ENCODE measurements around the gene ZDHHC9.
A peak's percentile ranks its signal among the peaks of the same experiment; 100 is the strongest.
"Not testable (repeated sequence)": the region's sequence is repeated elsewhere in the genome, so short reads cannot be mapped to it uniquely, and the experiment has no call there.

ZDHHC9 gene

GRCh38 chrX:129843459-129844306 lies at the start of gene ZDHHC9:
Gene ZDHHC9 (minus strand): TSS chrX:129843886. CDS start chrX:129841945, 1,941 bp downstream.
- DNase-seq (ENCODE audit: low read depth), result peak; percentile 88

GRCh38 chrX:129877401-129877800 lies 33.7 kb upstream of the ZDHHC9 start:
- no peak for DNase-seq (ENCODE audit: low read depth)

GRCh38 chrX:129876771-129877305 lies 33.2 kb upstream of the ZDHHC9 start:
- peak; percentile 47 for DNase-seq (ENCODE audit: low read depth)

GRCh38 chrX:129875669-129876068 lies 32.0 kb upstream of the ZDHHC9 start:
- peak; percentile 80 for DNase-seq (ENCODE audit: low read depth)

GRCh38 chrX:129872524-129872923 lies 28.8 kb upstream of the ZDHHC9 start:
- no peak for DNase-seq (ENCODE audit: low read depth)

- not testable (repeated sequence) for DNase-seq (ENCODE audit: low read depth)
These were observed 22.6 kb upstream of the ZDHHC9 start for GRCh38 chrX:129866321-129866720.

GRCh38 chrX:129859134-129859533 lies 15.4 kb upstream of the ZDHHC9 start:
- not testable (repeated sequence) for DNase-seq (ENCODE audit: low read depth)

- not testable (repeated sequence) for DNase-seq (ENCODE audit: low read depth)
These were observed 8.1 kb upstream of the ZDHHC9 start for GRCh38 chrX:129851825-129852224.

- DNase-seq (ENCODE audit: low read depth), result no peak
These were observed 3.0 kb upstream of the ZDHHC9 start for GRCh38 chrX:129846716-129847115.

- DNase-seq (ENCODE audit: low read depth), result peak; percentile 3
These were observed 2.0 kb upstream of the ZDHHC9 start for GRCh38 chrX:129845616-129846190.

GRCh38 chrX:129843209-129843458 lies 552 bp downstream of the ZDHHC9 start:
- DNase-seq (ENCODE audit: low read depth), result no peak

GRCh38 chrX:129842510-129843208 lies 1.0 kb downstream of the ZDHHC9 start:
- DNase-seq (ENCODE audit: low read depth), result peak; percentile 37

- no peak for DNase-seq (ENCODE audit: low read depth)
These were observed 3.3 kb downstream of the ZDHHC9 start for GRCh38 chrX:129840344-129840743.

- DNase-seq (ENCODE audit: low read depth), result no peak
These were observed 6.9 kb downstream of the ZDHHC9 start for GRCh38 chrX:129836827-129837226.

- DNase-seq (ENCODE audit: low read depth), result peak; percentile 54
These were observed 10.3 kb downstream of the ZDHHC9 start for GRCh38 chrX:129833153-129833990.

GRCh38 chrX:129831091-129831885 lies 12.4 kb downstream of the ZDHHC9 start:
- no peak for DNase-seq (ENCODE audit: low read depth)

GRCh38 chrX:129830494-129830893 lies 13.2 kb downstream of the ZDHHC9 start:
- DNase-seq (ENCODE audit: low read depth), result no peak

GRCh38 chrX:129825746-129826505 lies 17.8 kb downstream of the ZDHHC9 start:
- no peak for DNase-seq (ENCODE audit: low read depth)

GRCh38 chrX:129824620-129825019 lies 19.1 kb downstream of the ZDHHC9 start:
- no peak for DNase-seq (ENCODE audit: low read depth)

- no peak for DNase-seq (ENCODE audit: low read depth)
These were observed 20.2 kb downstream of the ZDHHC9 start for GRCh38 chrX:129823522-129823921.
